RWPE1 (cell line): Measurements from ENCODE around the gene TPST2.

Experiments
- CTCF ChIA-PET: fragments of 350-600 bp; sonication (Branson Sonifier 250); formaldehyde crosslinking; extraction: SDS; loops from one replicate; lab custom pipeline; 2021; lab: Yijun Ruan, JAX
- POLR2A ChIA-PET: fragments of 400-600 bp; formaldehyde crosslinking; extraction: SDS; loops from one replicate; lab custom pipeline; 2020; ENCODE audit warnings: antibody characterized with exemption; ENCODE audit not compliant: low non-redundant PET; lab: Yijun Ruan, JAX
- DNase-seq: peaks from one replicate; pipeline ENCODE4 v3.0.0; 2012; ENCODE audit warnings: low spot score
- H3K27ac ChIP-seq: fragments of 450-650 bp; 2 replicates; pipeline ENCODE4 v1.5.1; 2017
- CTCF ChIP-seq: fragments of 450-650 bp; conservative IDR thresholded peaks from 2 replicates; pipeline ENCODE4 v1.5.1; 2017; ENCODE audit warnings: low read depth, mild to moderate bottlenecking

Gene TPST2

GRCh38 chr22:26561756-26562417, 28.0 kb downstream of the TPST2 start:
- ChIA-PET CTCF (no interaction called here), POLR2A (no interaction called here)
- no peak for TF ChIP-seq CTCF
- no peak for DNase-seq
- peak overlapping the region; percentile 43 for H3K27ac ChIP-seq

GRCh38 chr22:26559961-26560575, 29.9 kb downstream of the TPST2 start:
- no peak overlapping the region for H3K27ac ChIP-seq
- DNase-seq: no peak
- TF ChIP-seq CTCF: no peak
- ChIA-PET CTCF (no interaction called here), POLR2A (no interaction called here)

- no peak for DNase-seq
- ChIA-PET POLR2A (no interaction called here), CTCF (no interaction called here)
- TF ChIP-seq CTCF: no peak
- H3K27ac ChIP-seq: peak overlapping the region; percentile 26; the same call in 1 of the 2 replicates
Measured at GRCh38 chr22:26558248-26558895, 31.6 kb downstream of the TPST2 start.

- ChIA-PET POLR2A (no interaction called here), CTCF (no interaction called here)
- TF ChIP-seq CTCF: no peak
Measured at GRCh38 chr22:26556904-26557303, 33.0 kb downstream of the TPST2 start.

GRCh38 chr22:26555478-26555877, 34.5 kb downstream of the TPST2 start:
- no peak overlapping the region for H3K27ac ChIP-seq
- ChIA-PET POLR2A (no interaction called here), CTCF (interaction anchor here (0.6 kb wide), 1 partner anchor 52 kb away, joined by 3 read pairs; no protein-coding TSS in a partner anchor)
- no peak for TF ChIP-seq CTCF
- DNase-seq: no peak

More at GRCh38 chr22:26556904-26557303, 33.0 kb downstream of the TPST2 start:
- H3K27ac ChIP-seq: no peak overlapping the region
- DNase-seq: no peak

- CTCF ChIA-PET: no interaction called here
- no peak for TF ChIP-seq CTCF
- H3K27ac ChIP-seq: peak overlapping the region; percentile 26
- POLR2A ChIA-PET: no interaction called here
- no peak for DNase-seq
Measured at GRCh38 chr22:26554956-26555355, 35.0 kb downstream of the TPST2 start.
